HG02763 (cell line): ENCODE data around the gene MAD1L1.

Experiments
- ATAC-seq: cut with Tn5 transposase; IDR thresholded peaks from one replicate; pipeline ENCODE4 v1.9.1; 2021; ENCODE audit warnings: mild to moderate bottlenecking, moderate library complexity; ENCODE audit not compliant: unreplicated experiment

MAD1L1 gene

GRCh38 chr7:2201686-2202360 lies 30.9 kb downstream of the MAD1L1 start:
- ATAC-seq = no peak

GRCh38 chr7:2201128-2201527 lies 31.6 kb downstream of the MAD1L1 start:
- ATAC-seq = no peak

GRCh38 chr7:2200584-2200980 lies 32.2 kb downstream of the MAD1L1 start:
- ATAC-seq = no peak

- ATAC-seq = no peak
Measured at GRCh38 chr7:2199956-2200583, 32.7 kb downstream of the MAD1L1 start.

GRCh38 chr7:2199528-2199927 lies 33.2 kb downstream of the MAD1L1 start:
- ATAC-seq = no peak

GRCh38 chr7:2198760-2199159 lies 34.0 kb downstream of the MAD1L1 start:
- ATAC-seq = no peak

GRCh38 chr7:2198206-2198605 lies 34.5 kb downstream of the MAD1L1 start:
- no peak for ATAC-seq

- no peak for ATAC-seq
Measured at GRCh38 chr7:2197436-2198155, 35.1 kb downstream of the MAD1L1 start.

GRCh38 chr7:2196381-2197378 lies 36.1 kb downstream of the MAD1L1 start:
- no peak for ATAC-seq

GRCh38 chr7:2195400-2196246 lies 37.1 kb downstream of the MAD1L1 start:
- no peak for ATAC-seq

- ATAC-seq = no peak
Measured at GRCh38 chr7:2193575-2194305, 39.0 kb downstream of the MAD1L1 start.

- ATAC-seq = no peak
Measured at GRCh38 chr7:2192831-2193534, 39.8 kb downstream of the MAD1L1 start.

GRCh38 chr7:2191016-2191415 lies 41.7 kb downstream of the MAD1L1 start:
- ATAC-seq = no peak

- ATAC-seq = no peak
Measured at GRCh38 chr7:2190531-2190930, 42.2 kb downstream of the MAD1L1 start.

- ATAC-seq = no peak
Measured at GRCh38 chr7:2186166-2186565, 46.6 kb downstream of the MAD1L1 start.

- no peak for ATAC-seq
Measured at GRCh38 chr7:2185715-2186114, 47.0 kb downstream of the MAD1L1 start.

- no peak for ATAC-seq
Measured at GRCh38 chr7:2182461-2182860, 50.3 kb downstream of the MAD1L1 start.

GRCh38 chr7:2181077-2181854 lies 51.5 kb downstream of the MAD1L1 start:
- no peak for ATAC-seq
